C4-2B (cell line): Measurements from ENCODE around the gene NAGS.

Experiments
- CTCF ChIP-seq: fragments of 450-650 bp; conservative IDR thresholded peaks from 2 replicates; pipeline ENCODE4 v1.5.1; 2017; ENCODE audit warnings: mild to moderate bottlenecking
- ZFX ChIP-seq: fragments of 450-650 bp; IDR thresholded peaks from 2 replicates; pipeline ENCODE4 v1.6.1; 2017

GRCh38 chr17:44014437-44015172 is 10.2 kb downstream of the NAGS start, which contains the start of gene TMEM101:
- TF ChIP-seq ZFX (no peak), CTCF (no peak)
